HG03025 (cell line): Measurements from ENCODE around the gene MATN1.
"Not testable (repeated sequence)": the region's sequence is repeated elsewhere in the genome, so short reads cannot be mapped to it uniquely, and the experiment has no call there.

Experiments used
- ATAC-seq: cut with Tn5 transposase; IDR thresholded peaks from one replicate; pipeline ENCODE4 v1.9.1; 2021; ENCODE audit warnings: mild to moderate bottlenecking, moderate library complexity; ENCODE audit not compliant: unreplicated experiment, low FRiP score

MATN1 gene

GRCh38 chr1:30701258-30701633 lies 22.1 kb downstream of the MATN1 start:
- ATAC-seq: no peak

- no peak for ATAC-seq
Observed at GRCh38 chr1:30700528-30701257, 22.7 kb downstream of the MATN1 start.

GRCh38 chr1:30699762-30700161 lies 23.6 kb downstream of the MATN1 start:
- ATAC-seq: no peak

GRCh38 chr1:30698401-30698981 lies 24.9 kb downstream of the MATN1 start:
- no peak for ATAC-seq

- no peak for ATAC-seq
Observed at GRCh38 chr1:30697571-30698376, 25.6 kb downstream of the MATN1 start.

GRCh38 chr1:30696831-30697230 lies 26.6 kb downstream of the MATN1 start:
- ATAC-seq: no peak

- no peak for ATAC-seq
Observed at GRCh38 chr1:30695439-30695841, 27.9 kb downstream of the MATN1 start.

GRCh38 chr1:30694280-30695175 lies 28.9 kb downstream of the MATN1 start:
- no peak for ATAC-seq

GRCh38 chr1:30693822-30694221 lies 29.6 kb downstream of the MATN1 start:
- no peak for ATAC-seq

- ATAC-seq: no peak
Observed at GRCh38 chr1:30693366-30693765, 30.0 kb downstream of the MATN1 start.

GRCh38 chr1:30692948-30693301 lies 30.5 kb downstream of the MATN1 start:
- no peak for ATAC-seq

GRCh38 chr1:30692201-30692947 lies 31.0 kb downstream of the MATN1 start:
- no peak for ATAC-seq

GRCh38 chr1:30691480-30691879 lies 31.9 kb downstream of the MATN1 start:
- no peak for ATAC-seq

- ATAC-seq: no peak
Observed at GRCh38 chr1:30689901-30690645, 33.3 kb downstream of the MATN1 start.

- no peak for ATAC-seq
Observed at GRCh38 chr1:30688920-30689794, 34.2 kb downstream of the MATN1 start.

GRCh38 chr1:30688516-30688915 lies 34.9 kb downstream of the MATN1 start:
- not testable (repeated sequence) for ATAC-seq

GRCh38 chr1:30687886-30688285 lies 35.5 kb downstream of the MATN1 start:
- ATAC-seq: no peak

GRCh38 chr1:30686236-30686935 lies 37.0 kb downstream of the MATN1 start:
- no peak for ATAC-seq
